ENCODE data around the gene EPHA10. TPM values are rescaled to one million over a fixed set of nuclear protein-coding genes. Genes with fewer than 3 reads are reported as not detected.

The EPHA10 gene
- total RNA-seq, 1 experiment from 2014 or later = 1.0 TPM

DNA sequence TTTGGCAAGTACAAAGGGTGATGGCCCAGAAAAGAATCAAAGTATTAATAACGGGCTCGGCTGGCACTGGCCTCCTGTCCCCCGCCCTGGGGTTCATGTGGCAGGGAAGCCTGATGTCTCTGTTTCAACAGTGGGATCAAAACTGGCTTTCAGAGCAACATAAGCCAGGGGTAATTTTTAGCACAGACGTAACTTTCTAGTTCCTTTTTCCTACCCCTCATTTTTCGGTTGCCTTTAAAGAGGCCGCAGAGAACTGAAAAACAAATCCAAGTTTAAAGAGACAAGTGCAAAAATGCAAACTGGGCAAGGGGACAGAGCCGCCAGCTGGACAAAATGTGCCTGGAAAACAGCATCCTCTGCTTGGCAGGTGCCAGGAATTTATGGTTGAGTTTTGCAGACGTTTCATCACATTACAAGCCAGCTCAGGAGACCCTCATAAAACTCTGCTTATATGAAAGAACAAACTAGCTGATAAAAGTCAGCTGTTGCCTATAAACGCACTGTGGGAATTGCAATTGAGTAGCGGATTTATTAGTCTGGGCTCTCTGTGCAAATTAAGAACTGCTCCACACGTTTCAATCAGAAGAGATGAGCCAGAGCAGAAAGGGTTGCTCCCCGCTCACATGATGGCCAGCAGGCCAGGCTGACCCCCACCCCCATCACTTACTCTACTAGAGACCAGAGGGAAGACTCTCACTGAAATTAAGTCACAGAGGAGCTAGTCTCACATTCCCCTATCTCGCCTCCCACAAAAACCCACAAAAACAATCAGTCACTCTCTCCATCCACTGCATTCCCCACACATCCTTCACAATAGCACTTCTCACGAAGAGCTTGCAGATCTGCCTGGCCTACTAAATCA, 88.4 kb downstream of the EPHA10 start:
- H3K27me3 Mint-ChIP-seq (ENCODE audit: insufficient read depth, unreplicated experiment) = peaks cover 6% of the 10 kb centered on the region
- no peaks in the 10 kb centered on the region for H3K9me3 Mint-ChIP-seq (ENCODE audit: unreplicated experiment)
- peaks cover 4% of the 10 kb centered on the region for H3K36me3 Mint-ChIP-seq (ENCODE audit: insufficient read depth, unreplicated experiment)
- no peaks in the 10 kb centered on the region for H3K4me1 Mint-ChIP-seq (ENCODE audit: insufficient read depth, unreplicated experiment)
- no peak overlapping the region for H3K4me3 Mint-ChIP-seq (ENCODE audit: unreplicated experiment)
- DNase-seq (ENCODE audit: unreplicated experiment) = no peak
- POLR2A ChIA-PET = interaction anchor here (1.1 kb wide), 1 partner anchor 81 kb away, joined by 10 read pairs; the partner anchor contains the start of gene GNL2
- H3K27ac Mint-ChIP-seq (ENCODE audit: low read depth, unreplicated experiment) = no peak overlapping the region
- CTCF ChIA-PET = interaction anchor here (0.5 to 1.6 kb wide), 6 partner anchors 16 to 116 kb away, joined by 3 to 4 read pairs (median 4); partner anchors contain the start of gene CDCA8
- intact Hi-C loops (cut with micrococcal nuclease) = no loop called here
- TF ChIP-seq, protein P1, sequence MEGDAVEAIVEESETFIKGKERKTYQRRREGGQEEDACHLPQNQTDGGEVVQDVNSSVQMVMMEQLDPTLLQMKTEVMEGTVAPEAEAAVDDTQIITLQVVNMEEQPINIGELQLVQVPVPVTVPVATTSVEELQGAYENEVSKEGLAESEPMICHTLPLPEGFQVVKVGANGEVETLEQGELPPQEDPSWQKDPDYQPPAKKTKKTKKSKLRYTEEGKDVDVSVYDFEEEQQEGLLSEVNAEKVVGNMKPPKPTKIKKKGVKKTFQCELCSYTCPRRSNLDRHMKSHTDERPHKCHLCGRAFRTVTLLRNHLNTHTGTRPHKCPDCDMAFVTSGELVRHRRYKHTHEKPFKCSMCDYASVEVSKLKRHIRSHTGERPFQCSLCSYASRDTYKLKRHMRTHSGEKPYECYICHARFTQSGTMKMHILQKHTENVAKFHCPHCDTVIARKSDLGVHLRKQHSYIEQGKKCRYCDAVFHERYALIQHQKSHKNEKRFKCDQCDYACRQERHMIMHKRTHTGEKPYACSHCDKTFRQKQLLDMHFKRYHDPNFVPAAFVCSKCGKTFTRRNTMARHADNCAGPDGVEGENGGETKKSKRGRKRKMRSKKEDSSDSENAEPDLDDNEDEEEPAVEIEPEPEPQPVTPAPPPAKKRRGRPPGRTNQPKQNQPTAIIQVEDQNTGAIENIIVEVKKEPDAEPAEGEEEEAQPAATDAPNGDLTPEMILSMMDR (IDR thresholded peaks at IDR 0.05; ENCODE audit: unreplicated experiment) = no peak
- no TSS peak for BruUV-seq (replicated peaks)

DNA sequence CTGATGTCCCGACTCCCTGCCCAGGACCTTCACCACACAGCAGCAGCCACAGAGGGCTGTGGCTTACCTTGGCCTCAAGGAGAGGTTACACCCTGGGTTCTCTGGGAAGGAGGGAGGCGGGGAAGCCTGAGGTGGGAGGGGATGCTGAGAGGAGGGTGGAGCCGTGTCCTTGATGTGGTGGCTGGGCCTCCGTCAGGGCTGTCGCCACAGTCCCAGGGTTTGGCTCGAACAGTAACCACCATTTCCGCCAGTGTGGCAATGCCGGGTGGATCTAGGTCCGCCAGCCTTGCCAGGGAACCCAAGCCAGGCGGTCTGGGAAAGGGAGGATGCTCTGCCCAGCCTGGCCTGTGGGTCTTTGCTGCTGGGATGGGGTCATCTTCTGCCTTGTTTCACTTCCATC, 91.0 kb downstream of the EPHA10 start:
- no peaks in the 10 kb centered on the region for H3K36me3 Mint-ChIP-seq (ENCODE audit: insufficient read depth, unreplicated experiment)
- no peak overlapping the region for H3K27ac Mint-ChIP-seq (ENCODE audit: low read depth, unreplicated experiment)
- peaks cover 12% of the 10 kb centered on the region for H3K27me3 Mint-ChIP-seq (ENCODE audit: insufficient read depth, unreplicated experiment)
- H3K4me3 Mint-ChIP-seq (ENCODE audit: unreplicated experiment) = no peak overlapping the region
- TF ChIP-seq, protein P1 (IDR thresholded peaks at IDR 0.05; ENCODE audit: unreplicated experiment) = no peak
- H3K9me3 Mint-ChIP-seq (ENCODE audit: unreplicated experiment) = no peaks in the 10 kb centered on the region
- CTCF ChIA-PET = interaction anchor here (1.0 to 2.4 kb wide), 3 partner anchors 8 to 202 kb away, joined by 4 to 14 read pairs (median 6); no protein-coding TSS in a partner anchor
- intact Hi-C loops (cut with micrococcal nuclease) = no loop called here
- BruUV-seq (replicated peaks) = no TSS peak
- DNase-seq (ENCODE audit: unreplicated experiment) = no peak
- POLR2A ChIA-PET = no interaction called here
- no peaks in the 10 kb centered on the region for H3K4me1 Mint-ChIP-seq (ENCODE audit: insufficient read depth, unreplicated experiment)

DNA sequence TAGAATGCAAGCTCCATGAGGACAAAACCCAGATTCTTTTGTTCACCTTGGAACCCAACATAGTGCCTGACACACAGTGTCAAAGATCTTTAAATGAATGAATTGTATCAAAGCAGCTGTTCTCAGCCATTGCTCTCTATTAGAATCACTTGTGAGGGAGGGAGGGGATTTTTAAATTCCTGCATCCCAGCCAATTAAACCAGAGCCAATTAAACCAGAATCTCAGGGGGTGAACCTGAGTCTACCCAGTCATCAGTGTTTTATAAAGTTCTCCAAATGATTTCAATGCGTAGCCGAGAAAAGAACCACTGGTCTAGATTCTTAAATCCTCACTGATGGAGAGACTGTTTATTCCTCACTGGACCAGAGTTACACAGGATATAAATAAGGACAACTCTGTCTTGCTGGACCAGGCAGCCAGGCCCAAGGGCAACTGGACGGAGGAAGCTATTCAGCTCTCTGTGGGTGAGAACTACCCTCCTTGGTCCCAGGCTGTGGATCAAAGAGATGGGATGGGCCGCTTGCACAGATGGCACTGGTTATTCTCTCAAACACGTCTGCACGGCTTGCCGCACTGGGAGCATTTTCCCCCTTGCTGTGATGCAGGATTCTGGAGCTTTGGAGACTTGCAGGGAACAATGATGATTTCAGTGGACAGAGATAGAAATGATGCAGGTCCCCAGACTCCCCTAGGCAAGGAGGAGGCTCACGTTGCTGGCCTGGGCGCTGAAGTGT, 92.6 kb downstream of the EPHA10 start:
- Mint-ChIP-seq H3K27ac (ENCODE audit: low read depth, unreplicated experiment) (no peak overlapping the region), H3K4me3 (ENCODE audit: unreplicated experiment) (no peak overlapping the region), H3K27me3 (ENCODE audit: insufficient read depth, unreplicated experiment) (peaks cover 12% of the 10 kb centered on the region), H3K9me3 (ENCODE audit: unreplicated experiment) (no peaks in the 10 kb centered on the region), H3K4me1 (ENCODE audit: insufficient read depth, unreplicated experiment) (no peaks in the 10 kb centered on the region), H3K36me3 (ENCODE audit: insufficient read depth, unreplicated experiment) (no peaks in the 10 kb centered on the region)
- DNase-seq (ENCODE audit: unreplicated experiment) = no peak
- ChIA-PET POLR2A (no interaction called here), CTCF (interaction anchor here (2.3 kb wide), 1 partner anchor 10 kb away, joined by 8 read pairs; no protein-coding TSS in a partner anchor)
- intact Hi-C loops (cut with micrococcal nuclease) = no loop called here
- TF ChIP-seq, protein P1 (IDR thresholded peaks at IDR 0.05; ENCODE audit: unreplicated experiment) = no peak
- no TSS peak for BruUV-seq (replicated peaks)

DNA sequence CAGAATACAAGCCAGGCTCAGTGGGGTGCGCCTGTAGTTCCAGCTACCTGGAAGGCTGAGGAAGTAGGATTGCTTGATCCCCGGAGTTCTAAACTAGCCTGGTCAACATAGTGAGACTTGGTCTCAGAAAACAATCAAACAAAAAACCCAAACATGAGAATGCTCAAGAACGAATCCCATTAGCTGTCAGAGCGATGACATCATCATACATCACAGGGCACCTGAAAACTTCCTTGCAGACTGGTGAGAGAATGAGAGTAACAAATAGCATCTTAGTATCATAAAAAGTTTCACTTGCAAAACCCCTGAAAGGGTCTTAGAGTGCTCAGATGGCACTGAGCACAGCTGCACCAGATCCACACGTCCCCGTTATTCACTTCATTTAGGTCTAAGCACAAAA, 93.7 kb downstream of the EPHA10 start:
- no peak overlapping the region for H3K4me3 Mint-ChIP-seq (ENCODE audit: unreplicated experiment)
- intact Hi-C loops (cut with micrococcal nuclease) = no loop called here
- POLR2A ChIA-PET = no interaction called here
- no peaks in the 10 kb centered on the region for H3K4me1 Mint-ChIP-seq (ENCODE audit: insufficient read depth, unreplicated experiment)
- BruUV-seq (replicated peaks) = no TSS peak
- H3K27me3 Mint-ChIP-seq (ENCODE audit: insufficient read depth, unreplicated experiment) = peaks cover 12% of the 10 kb centered on the region
- no peaks in the 10 kb centered on the region for H3K36me3 Mint-ChIP-seq (ENCODE audit: insufficient read depth, unreplicated experiment)
- CTCF ChIA-PET = interaction anchor here (0.6 to 2.3 kb wide), 3 partner anchors 11 to 661 kb away, joined by 5 to 8 read pairs (median 5); no protein-coding TSS in a partner anchor
- H3K27ac Mint-ChIP-seq (ENCODE audit: low read depth, unreplicated experiment) = no peak overlapping the region
- DNase-seq (ENCODE audit: unreplicated experiment) = no peak
- TF ChIP-seq, protein P1 (IDR thresholded peaks at IDR 0.05; ENCODE audit: unreplicated experiment) = no peak
- no peaks in the 10 kb centered on the region for H3K9me3 Mint-ChIP-seq (ENCODE audit: unreplicated experiment)
